ENCODE measurements around the gene STK24.

The STK24 gene

DNA sequence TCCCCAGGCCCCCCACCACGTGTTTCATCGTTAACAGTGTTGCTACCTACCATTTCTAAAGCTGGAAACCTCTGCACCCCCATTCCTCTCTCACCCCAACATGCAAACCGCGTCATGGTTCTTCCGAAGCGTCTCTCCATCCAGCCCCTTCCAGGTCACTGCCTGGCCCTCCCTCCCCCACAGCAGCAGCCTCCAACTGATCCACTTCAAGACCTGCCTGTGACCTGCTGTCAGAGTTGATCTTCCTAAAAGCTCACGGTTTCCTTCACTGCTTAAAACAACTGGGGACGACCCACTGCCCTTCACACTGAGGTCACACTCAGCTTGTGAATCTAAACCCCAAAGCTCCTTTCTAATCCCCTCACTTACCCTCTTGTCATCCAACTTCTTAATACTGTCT is 47.7 kb downstream of the STK24 start:
- TF ChIP-seq, protein P1, sequence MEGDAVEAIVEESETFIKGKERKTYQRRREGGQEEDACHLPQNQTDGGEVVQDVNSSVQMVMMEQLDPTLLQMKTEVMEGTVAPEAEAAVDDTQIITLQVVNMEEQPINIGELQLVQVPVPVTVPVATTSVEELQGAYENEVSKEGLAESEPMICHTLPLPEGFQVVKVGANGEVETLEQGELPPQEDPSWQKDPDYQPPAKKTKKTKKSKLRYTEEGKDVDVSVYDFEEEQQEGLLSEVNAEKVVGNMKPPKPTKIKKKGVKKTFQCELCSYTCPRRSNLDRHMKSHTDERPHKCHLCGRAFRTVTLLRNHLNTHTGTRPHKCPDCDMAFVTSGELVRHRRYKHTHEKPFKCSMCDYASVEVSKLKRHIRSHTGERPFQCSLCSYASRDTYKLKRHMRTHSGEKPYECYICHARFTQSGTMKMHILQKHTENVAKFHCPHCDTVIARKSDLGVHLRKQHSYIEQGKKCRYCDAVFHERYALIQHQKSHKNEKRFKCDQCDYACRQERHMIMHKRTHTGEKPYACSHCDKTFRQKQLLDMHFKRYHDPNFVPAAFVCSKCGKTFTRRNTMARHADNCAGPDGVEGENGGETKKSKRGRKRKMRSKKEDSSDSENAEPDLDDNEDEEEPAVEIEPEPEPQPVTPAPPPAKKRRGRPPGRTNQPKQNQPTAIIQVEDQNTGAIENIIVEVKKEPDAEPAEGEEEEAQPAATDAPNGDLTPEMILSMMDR (IDR thresholded peaks at IDR 0.05; ENCODE audit: low read depth, low read length, missing control alignments), result no peak
- no peak overlapping the region for H3K4me3 ChIP-seq (ENCODE audit: low read depth, low read length)
- no peak for DNase-seq (ENCODE audit: low read depth)

DNA sequence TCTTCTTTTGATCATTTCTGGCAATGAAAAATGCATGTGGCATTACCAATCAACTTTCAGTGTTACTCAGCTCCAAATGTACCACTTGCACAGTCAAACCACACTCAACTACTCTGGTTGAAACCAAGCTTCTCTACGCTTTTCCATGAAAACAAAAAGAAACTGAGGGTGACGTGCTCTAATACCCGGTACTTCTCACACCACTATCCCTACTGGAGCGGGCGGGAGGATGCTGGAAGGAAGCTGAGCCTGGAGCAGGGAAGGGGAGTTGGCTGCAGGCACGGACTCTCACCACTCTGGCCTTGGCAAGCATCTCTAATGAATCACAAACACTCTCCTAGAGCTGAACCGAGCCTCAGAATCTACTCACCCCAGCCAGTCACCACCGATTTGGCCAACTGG is 48.2 kb downstream of the STK24 start:
- no peak for DNase-seq (ENCODE audit: low read depth)
- TF ChIP-seq, protein P1 (IDR thresholded peaks at IDR 0.05; ENCODE audit: low read depth, low read length, missing control alignments), result no peak
- H3K4me3 ChIP-seq (ENCODE audit: low read depth, low read length), result no peak overlapping the region

DNA sequence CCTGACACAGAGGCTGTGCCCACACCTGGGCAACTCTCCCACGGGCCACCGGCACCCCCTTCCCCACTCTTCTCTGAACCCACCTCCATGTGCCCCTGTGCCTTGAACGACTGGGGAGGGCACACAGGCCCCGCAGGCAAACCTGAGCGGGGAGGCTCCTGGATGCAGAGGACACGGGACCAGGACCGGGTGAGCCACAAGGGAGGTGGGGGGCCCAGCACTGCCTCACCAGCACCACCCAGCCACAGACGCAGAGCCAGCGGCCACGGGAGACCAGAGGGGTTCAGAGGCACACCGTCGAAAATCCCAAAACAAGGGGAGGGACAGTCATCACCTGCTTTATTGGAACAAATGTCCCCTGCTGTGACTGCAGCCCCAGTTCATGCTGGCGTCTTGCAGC is 49.4 kb downstream of the STK24 start:
- no peak for DNase-seq (ENCODE audit: low read depth)
- no peak overlapping the region for H3K4me3 ChIP-seq (ENCODE audit: low read depth, low read length)
- TF ChIP-seq, protein P1 (IDR thresholded peaks at IDR 0.05; ENCODE audit: low read depth, low read length, missing control alignments), result no peak

DNA sequence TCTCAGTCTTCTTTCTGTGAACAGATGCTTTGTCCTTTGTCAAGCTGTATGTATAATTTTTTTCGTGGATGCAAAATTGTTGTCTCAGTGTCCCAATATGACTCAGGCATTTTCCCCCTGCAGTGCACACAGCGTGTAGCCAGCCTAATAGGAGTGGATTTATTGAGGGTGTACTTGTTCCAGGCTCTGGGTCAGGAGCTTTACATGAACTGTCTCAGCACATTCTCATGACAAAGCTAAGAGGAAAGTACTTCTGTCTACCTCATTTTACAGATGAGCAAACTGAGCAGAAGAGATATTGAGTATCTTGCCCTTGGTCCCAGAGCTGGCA is 50.8 kb downstream of the STK24 start:
- H3K4me3 ChIP-seq (ENCODE audit: low read depth, low read length), result no peak overlapping the region
- TF ChIP-seq, protein P1 (IDR thresholded peaks at IDR 0.05; ENCODE audit: low read depth, low read length, missing control alignments), result no peak
- no peak for DNase-seq (ENCODE audit: low read depth)

DNA sequence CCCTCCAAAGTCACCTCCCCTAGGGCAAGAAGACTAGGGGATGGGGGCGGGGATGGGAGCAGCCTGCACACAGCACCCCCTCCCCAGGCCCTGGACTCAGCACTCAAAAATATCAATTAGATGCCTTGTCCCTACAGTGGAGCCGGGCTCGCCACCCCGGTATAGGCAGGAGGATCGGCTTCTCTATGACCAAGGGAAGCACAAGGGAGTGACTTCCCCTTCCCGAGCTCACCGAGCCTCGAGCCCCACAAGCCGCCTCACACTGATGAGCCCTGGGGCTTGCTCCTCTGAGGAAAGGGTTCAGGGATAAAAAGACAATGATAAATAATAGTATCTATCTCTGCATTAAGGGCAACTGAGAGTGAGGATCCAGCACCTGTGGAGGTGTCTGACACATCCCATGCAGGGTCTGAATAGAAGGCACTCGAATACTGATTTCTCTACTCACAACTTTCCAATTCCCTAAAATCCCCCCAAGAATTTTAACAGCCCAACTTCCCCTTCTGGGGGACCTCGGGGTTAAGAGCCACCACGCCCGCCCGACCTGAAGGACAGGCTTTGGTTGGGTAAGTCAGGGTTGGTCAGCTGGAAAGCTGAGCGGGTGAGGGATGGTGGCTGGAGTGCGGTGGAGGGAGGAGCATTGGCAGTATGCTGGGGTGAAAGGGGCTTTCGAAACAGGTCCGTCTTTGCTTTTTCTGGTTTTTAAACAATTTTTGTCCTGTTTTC is 51.3 kb downstream of the STK24 start:
- TF ChIP-seq, protein P1 (IDR thresholded peaks at IDR 0.05; ENCODE audit: low read depth, low read length, missing control alignments), result no peak
- DNase-seq (ENCODE audit: low read depth), result no peak
- no peak overlapping the region for H3K4me3 ChIP-seq (ENCODE audit: low read depth, low read length)

DNA sequence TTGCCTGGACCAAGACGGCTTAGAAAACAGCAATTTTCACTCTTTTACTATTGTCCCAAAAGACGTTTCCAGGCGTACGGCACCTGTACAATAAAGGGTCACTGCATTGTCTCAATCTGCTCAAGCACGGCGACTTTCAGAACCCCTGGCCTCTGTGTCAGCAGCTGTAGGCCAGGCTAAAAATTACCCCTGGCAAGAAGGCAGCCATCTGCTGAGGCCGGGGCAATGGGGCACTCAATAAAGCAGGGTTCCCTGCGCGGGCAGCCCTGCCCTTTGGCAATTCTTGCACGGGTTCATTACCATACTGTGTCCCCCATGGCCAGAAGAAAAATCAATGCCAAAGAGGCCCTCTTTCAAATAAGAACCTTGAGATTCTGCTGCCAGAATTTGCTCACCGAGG is 52.1 kb downstream of the STK24 start:
- H3K4me3 ChIP-seq (ENCODE audit: low read depth, low read length), result no peak overlapping the region
- no peak for DNase-seq (ENCODE audit: low read depth)
- TF ChIP-seq, protein P1 (IDR thresholded peaks at IDR 0.05; ENCODE audit: low read depth, low read length, missing control alignments), result no peak

DNA sequence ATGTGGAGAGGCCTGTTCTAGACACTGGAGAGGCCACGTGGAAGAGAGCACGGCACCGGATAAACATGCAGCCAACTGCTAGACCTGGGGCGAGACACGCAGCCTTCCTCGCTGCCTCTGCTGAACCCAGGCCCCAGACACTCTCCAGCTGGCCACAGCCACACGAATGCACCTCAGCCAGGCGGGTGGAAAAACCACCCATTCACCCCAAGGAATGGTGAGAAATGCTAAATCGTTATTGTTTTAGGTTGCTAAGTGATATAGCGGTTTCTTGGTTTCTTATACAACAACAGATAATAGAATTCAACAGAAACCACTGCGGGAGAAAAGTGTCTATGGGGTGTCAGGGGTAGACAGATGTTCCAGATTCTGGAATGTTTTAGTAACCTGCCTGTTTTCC is 52.5 kb downstream of the STK24 start:
- DNase-seq (ENCODE audit: low read depth), result no peak
- no peak overlapping the region for H3K4me3 ChIP-seq (ENCODE audit: low read depth, low read length)
- TF ChIP-seq, protein P1 (IDR thresholded peaks at IDR 0.05; ENCODE audit: low read depth, low read length, missing control alignments), result no peak
